Muscle of back (tissue), 11 donors: ENCODE data around the gene LGR4. TPM values are rescaled to one million over a fixed set of nuclear protein-coding genes. Genes with fewer than 3 reads are reported as not detected.

Experiments used
- DNase-seq, 3 donors: peaks; one replicate each; pipeline versions ENCODE4 v3.0.0 to v3.0.0-alpha.2; 2013
- polyA plus RNA-seq, 10 donors: library from polyadenylated mRNA; unstranded; fragments of 120-200 nt; gene quantifications; one replicate each; pipeline ENCODE4 v1.2.1, GENCODE V29; 2013; ENCODE audit not compliant: insufficient read length in 10 of 10

The LGR4 gene
- polyA plus RNA-seq, 10 donors = 26.3 to 41.0 (median 28.5) TPM

DNA sequence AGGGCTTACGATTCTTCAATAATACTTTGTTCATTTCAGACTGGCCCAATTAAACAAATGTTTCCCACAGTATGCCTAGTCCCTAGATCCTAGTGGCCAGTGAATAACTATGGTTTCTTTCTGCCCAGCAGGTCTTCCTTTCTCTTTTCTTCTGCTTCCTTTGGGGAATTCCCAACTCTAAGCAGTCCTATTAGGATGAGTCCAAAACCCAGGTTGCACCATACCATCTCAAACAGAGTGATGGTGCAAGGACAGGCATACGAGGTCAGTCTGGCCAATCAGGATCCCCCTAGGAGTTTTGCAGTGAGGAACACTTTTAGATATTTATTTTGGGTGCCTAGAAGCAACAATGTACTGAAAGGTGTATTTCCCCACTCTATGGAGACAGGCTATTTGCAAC is 68.2 kb downstream of the LGR4 start:
- DNase-seq = no peak

DNA sequence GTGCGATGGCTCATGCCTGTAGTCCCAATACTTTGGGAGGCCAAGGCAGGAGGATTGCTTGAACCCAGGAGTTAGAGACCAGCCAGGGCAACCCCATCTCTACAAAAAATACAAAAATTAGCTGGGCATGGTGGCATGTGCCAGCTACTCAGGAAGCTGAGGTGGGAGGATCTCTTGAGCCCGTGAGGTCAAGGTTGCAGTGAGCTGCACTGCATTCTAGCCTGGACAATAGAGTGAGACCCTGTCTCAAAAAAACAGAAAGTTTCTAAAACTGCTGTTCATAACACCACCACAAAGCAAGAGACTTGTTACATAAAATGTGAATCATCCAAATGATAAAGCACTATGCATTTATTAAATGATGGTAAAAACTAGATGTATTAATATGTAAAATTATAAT is 69.4 kb downstream of the LGR4 start:
- DNase-seq = no peak

DNA sequence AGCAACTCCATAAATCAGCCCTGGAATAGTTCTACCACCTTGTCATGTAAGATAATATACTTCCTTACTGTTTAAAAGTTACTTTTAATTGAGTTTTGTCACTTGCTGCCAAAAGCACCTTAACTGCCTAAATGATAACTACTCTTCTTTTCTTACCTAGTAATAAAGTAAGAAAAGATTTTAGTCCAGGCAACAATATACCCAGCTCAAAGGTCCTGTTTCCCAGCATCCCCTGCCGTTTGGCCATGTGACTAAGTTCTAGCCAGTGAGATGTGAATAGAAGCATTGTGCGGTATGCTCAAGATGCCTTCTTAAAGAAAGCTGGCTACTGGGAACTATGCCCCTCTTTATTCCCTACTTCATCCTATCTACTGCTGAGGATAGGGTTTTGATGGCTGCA is 70.1 kb downstream of the LGR4 start:
- DNase-seq = no peak

DNA sequence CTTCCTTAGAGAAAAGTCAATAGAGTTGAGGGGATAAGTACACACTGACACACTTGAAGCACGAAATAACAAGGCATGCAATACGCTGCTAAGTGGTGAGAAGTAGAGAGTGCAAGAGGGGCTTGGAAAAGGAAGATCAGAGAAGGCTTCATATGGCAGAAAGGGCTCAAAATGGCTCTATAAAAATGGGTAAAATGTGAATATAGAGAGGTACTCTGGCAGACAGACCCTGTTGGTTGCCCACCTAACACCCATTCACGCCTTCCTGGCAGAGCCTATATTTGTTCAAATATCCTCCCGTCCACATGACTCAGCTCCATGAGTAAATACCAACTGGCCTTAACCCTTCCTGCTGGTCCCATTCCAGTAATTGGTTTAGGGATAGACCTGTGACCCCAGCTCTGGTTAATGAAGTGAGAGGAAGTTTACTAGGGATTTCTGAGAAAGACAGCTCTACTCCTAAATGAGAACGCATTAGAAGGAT is 70.7 kb downstream of the LGR4 start:
- DNase-seq = no peak

DNA sequence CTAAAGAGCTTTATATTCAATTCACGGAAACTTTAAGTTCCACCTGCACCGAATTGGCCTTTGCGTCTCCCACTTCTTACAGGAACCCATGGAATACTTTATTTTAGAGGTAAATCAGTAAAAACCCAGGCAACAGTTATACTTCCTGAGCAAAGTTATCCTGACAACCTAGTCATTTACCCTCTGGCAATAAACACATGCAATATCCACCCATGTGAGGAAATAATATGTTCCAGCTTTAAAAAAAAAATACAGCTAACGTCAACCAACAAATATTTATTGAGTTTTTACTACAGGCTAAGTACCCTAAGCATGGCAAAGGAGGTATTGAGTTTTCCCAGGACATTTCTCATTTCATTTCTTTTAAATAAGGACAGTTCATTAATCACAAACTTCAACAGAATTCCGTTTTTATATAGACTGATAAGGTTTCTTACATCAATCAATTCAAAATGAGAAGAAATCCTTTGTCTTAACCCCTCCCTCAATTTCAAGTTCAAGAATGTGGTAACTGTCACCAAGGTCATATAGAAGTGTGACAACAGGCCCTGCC is 71.2 kb downstream of the LGR4 start:
- DNase-seq = no peak

DNA sequence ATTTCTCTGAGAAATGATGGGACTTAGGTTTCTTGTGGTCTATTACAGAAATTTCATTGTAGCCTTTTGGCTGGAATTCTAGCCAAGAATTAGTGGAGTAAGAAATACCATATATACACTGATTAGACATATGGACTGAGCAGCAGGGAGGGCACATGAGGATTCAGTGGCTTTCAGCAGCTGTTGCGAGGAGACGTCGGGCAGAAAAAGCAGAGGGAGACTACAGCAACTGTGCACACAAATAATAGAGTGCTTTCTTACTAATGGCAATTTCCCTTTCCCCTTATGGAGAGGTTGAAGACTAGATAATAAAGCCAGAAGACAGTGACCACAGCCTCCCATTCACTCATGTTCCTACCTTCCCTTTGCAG is 74.2 kb downstream of the LGR4 start:
- DNase-seq = peak in 1 of 3 donors; percentile 43

DNA sequence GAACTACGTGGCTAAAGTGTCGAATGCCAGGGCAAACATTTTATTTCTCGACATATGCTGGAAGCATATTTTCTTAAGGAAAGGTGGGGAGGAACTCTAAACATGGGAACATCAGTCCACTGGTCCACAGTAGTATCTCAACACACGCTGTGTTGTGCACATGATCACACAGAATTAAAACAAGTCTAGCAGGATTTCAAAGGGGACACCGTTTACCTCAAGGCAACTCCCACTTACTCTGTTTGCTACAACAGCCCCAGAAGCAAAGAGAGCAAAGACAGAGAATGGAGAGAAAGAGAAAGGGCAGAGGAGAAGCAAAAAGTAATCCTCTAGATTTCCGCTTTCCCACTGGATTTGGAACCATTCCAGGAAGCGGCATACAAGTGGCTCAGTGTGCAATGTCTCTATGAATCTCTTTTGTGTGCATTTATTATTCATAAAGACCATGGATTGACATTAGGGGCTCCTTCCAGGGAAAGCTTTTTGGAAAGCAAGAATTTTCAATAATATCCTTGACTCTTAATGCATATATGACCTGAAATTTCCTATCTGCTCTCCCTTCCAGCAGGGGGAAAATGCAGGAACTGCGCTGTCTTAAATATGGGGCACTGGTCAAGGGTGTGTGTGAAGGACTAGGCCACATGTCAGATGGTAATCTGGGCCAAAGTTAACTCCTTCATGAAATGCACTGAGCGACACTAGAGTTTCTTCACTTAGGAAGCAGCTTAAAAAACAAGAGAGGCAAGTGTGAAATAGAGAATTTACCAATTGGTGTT is 74.8 kb downstream of the LGR4 start:
- DNase-seq = peak in 1 of 3 donors; percentile 42

DNA sequence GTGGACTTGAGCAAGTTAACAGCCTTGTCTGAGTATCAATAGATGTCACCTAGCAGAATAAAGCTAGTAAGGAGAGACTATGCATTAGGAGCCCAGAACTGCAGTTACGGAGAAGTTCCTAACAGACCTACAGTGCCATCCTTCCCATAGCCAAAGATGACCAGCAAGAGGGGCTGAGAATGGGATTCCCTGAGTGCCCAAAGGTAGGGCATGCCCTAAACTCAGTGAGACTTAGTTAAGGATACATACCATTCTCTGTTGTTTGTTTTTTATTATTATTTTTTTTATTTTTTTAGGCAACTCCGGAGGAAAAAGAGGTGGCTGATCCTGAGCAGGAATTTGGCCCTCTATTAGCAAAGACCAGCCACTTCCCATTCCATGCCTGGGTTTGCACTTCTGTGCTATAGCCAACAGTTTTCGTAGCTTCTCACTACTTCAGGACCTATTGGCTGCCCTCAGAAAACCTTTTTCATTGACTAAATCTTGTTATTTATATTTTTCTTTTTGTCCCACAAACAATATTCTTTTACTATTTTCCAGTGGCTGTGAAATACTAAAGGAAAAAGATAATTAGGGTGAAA is 76.2 kb downstream of the LGR4 start:
- no peak for DNase-seq

DNA sequence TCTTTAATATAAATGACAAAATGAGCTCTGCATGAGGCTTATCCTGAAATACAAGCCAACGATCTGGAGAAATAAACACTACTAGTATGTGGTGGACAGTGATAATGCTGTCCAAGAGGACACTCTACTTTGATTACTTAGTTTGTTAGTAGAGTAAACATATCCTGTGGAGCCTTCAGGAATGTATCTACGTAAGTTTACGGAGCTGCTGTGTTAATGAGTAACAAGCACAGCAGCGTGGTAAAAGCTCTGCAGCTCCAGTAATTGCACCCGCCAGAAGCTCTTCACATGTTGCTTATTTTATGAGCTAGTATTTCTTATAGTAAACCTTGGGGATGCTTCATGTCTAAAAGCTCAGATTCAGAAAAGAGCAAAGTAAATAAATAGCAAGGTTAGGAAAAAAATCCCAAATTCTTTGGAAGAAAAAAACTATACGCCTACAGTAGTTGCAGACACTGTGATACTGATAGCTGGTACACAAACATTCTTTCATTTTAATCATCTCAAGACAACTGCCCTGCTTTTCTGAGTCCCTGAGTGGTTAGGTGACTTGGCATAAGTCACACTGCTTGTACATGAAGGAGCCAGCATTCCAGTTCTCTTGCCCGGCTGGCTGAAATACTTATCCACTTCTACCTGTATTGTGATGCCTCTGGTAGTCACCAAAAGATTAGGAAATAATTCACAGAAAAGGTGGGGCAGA is 76.9 kb downstream of the LGR4 start:
- DNase-seq = no peak

DNA sequence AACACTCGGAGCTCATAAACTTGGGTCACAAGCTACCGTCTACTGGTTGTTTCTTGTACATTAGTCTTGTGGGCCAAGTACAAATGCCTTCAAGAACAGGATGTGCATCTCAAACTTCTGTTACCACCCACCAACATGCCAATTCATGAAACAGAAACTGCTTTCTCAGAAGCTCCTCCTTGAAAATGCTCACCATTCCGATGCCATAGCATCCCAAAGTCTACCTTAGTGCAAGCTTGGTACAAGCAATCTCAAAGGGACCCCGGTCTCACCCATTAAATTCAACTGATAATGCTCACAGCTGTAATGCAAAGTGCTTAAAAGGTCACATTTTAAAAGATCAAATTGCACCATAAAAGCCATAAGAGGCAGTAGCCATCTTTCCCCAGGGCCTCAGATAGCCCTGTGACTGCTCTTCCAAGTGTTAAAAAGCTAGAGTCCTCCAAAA is 77.8 kb downstream of the LGR4 start:
- DNase-seq = no peak

DNA sequence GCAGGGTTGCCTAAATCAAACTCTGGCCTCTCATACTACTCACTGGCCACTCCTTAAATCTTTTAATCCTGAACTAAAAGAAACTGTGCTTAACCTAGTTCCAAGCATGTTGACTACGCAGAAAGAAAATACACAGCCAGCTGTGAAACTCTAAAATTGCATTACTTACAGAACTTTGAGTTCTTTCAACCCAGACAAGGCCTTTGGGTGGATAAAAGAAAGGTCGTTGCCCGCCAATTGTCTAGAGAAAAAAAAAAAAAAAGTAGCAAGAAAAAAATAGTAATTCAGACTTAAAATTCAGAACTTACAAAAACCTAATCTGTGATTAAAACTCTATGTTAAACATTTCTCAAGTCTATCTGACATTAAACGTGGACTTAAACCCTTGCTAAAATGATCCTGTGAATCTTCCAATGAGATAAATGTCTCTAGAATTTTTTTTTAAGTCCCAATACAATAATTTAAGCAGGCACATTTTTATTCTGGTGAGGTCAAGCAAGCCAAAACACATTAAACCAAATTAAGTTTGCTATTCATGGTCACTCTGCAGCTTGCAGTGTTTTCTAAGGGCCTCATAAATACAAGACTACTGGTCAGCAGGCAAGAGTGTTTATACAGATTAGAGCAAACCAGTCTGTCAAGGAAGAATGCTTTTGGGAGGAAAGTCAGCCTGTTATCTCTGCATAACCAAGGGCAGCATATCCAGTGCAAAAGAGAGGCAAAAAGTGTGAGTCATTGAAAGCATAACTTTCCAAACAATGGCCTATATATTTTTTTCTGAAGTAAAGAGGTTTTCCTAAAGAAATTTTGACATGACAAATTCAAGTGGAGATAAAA is 80.1 kb downstream of the LGR4 start:
- no peak for DNase-seq

DNA sequence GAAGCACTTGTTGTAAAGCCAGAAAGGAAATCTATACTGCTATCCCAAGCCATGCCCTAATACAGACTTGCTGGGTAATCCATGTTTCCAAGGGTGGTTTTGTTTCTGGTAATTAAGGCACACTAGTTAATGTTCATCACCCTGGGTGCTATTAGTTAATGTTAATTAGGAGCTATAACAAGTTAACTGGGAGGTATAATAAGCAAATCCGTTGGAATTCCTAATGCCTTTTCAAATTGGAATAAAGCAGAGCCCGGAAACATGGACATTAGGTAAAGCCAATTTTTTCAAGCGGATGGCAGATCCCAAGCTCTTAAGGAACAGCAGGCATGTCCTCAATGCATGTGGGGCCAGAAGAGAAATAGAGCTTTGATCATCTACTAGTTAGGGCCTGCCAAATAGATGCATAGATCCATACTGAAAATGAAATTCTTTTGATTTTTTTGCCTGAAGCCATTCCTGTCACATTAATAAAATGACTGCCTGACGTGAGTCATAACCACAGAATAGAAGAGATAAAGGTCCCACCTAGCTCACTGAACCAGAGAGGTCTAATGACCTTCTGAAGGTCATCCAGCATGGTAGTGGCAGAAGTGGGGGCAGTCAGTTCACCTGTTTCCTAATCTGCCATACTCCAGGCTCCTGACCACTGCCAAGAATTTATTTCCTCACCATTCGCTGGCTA is 81.1 kb downstream of the LGR4 start:
- no peak for DNase-seq

DNA sequence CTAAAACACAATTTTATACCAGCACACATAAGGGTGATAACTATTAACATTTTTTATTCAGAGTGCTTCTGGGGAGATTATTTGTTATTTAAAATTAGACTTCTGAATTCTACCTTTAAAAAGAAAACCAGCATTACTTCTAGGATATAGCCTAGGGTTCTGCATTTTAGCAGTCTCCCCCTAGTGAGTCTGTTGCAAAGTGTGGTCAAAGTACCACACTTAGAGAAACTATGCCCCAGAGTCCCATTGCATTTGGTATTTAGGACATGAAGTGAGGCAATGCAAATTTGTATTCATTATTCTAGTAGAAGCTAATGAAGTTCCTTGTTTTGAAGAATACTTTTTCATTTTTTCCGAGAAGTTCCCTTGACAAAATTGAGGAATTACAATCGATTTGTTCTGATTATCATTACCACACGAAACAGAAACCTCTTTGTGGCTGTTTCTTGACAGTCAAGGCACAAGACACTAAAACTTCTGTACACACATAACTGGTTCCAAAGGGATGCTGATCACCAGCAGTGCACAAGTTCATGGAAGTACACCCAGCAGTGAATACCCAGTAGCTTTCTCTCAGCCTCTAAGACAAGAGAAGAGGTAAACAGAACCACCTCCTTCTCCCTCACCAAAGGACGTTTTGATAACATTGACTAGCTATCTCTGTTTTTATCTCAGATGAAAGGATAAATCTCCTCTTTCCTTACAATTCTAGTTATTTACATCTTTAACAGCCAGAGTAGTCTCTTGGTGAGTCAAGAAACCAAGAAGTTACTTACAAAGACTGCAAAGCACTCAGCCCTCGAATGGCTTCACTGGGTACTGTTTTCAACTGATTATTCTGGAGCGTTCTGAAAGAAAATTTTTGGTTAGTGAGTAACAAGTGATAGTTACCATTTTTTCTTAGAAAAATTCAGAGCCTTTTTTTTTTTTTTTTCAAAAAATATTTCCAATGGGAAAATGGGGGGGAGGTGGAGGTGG is 82.0 kb downstream of the LGR4 start:
- no peak for DNase-seq

DNA sequence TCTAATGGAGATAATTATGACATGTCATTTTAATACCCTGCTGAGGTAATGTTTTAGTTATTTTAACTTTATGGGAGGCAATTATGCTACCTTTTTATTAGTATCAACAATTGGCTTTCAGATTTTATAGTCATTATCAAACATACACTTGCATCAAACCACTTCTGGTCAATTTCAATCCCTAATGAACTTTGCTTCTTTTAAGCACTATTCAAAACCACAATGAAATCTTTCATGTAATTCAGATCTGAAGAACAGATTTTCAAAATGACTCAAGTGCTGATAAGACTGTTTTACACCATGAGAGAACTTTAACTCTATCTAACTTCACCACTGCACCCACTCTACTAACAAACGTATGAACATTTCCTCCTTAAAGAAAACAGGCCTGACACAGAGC is 83.7 kb downstream of the LGR4 start:
- no peak for DNase-seq

DNA sequence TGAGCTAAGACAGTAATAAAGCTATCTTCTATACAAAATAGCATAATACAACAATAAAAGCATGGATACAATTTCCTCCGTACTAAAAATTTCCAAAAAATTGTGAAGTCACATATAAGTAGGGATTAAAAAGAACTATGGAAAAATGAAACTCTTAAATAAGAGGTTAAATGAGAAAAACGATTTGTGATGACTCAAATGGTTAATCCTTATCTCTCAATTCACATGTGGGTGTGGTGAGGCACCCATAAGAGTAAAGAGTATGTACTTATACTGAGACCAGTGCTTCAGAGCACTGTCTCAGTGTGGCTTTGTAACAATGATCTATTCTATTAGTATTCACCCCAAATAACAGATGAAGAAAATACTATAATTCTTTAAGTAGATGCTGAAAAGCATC is 84.6 kb downstream of the LGR4 start:
- no peak for DNase-seq

DNA sequence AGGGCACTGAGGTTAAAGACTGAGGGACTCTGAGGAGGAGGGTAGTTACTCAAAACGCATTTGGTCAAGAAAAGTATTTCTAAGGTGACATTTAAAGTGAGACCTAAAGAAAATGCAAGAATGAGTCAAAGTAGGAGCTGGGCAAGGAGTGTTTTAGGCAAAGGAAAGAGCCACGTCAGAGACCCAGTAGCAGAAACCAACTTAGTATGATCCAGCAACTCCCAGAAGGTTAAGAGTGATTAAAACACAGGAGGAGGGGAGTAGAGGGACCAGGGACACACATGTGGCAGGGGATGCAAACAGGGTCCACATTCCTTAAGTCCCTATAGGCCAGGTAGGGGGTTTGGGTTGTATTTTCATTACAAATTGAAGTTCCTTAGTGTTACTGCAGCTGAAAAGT is 85.2 kb downstream of the LGR4 start:
- no peak for DNase-seq

DNA sequence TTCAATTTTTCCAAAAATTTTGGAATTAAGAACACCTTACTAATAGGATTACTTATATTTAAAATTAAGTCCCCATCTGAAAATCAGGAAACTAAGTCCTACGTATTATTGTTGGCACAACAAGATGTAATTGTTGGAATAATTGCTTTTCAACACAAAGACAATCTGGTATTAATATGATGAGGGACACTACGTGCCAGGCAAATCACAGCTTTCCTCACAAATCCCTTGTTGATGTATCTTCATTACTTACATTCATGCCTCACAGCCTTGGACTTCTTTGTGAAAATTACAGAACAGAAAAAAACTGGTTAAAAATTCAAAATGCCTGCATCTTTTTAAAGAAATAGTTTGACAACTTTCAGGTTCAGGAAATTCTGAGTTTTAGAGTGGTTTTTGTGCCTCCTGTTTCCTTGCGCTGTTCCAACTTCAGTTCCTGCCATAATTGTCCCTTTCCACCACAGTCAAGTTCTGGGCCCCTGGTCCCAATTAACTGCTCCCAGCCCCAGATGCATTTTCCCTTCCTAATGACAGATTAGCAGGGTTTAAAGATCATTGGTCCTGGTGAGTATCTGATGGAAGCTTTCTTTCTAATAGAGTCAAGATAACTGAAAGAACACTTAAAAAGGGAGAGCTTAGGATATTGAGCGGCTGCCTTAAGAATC is 86.3 kb downstream of the LGR4 start:
- DNase-seq = no peak

DNA sequence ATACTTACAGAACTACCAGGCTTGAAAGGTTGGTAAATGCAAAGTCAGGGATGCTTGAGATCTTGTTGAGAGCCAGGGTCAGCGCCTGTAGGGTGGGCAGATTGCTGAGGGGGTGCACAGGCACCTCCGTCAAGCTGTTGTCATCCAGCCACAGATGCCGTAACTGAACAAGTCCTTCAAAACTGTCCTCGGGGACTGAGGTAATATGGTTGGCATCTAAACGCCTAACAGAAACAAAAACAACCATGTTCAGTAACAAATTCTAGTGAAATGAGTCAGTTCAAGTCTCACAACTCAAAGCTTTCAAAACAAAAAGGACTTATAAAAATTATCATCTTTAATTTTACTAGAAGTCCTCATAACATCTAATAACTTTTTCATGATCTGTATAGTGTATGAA is 87.3 kb downstream of the LGR4 start:
- peak in 1 of 3 donors; percentile 55 for DNase-seq

DNA sequence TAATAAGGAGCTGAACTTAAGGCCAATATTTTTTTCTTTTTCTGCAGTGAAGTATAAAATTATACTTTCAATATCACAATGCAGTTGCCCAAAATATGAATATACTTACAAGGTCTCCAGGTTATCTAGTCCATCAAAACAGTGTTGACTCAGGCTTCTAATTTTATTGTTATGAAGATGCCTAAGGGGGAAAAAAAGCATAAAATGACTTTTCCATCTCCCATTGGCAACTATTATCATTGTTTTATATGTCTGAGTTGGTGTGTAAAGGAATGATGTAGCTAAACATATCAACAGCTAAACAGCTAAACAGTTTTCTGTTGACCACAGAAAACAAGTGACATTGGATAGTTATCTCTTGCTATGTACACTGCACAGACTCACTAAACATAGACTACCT is 88.4 kb downstream of the LGR4 start:
- DNase-seq = no peak
